ENCODE results near the gene METTL8. TPM values are rescaled to one million over a fixed set of nuclear protein-coding genes. Genes with fewer than 3 reads are reported as not detected.
"Not testable (repeated sequence)": the region's sequence is repeated elsewhere in the genome, so short reads cannot be mapped to it uniquely, and the experiment has no call there.

METTL8 gene
- polyA plus RNA-seq, 1 donor = 9.7 TPM

DNA sequence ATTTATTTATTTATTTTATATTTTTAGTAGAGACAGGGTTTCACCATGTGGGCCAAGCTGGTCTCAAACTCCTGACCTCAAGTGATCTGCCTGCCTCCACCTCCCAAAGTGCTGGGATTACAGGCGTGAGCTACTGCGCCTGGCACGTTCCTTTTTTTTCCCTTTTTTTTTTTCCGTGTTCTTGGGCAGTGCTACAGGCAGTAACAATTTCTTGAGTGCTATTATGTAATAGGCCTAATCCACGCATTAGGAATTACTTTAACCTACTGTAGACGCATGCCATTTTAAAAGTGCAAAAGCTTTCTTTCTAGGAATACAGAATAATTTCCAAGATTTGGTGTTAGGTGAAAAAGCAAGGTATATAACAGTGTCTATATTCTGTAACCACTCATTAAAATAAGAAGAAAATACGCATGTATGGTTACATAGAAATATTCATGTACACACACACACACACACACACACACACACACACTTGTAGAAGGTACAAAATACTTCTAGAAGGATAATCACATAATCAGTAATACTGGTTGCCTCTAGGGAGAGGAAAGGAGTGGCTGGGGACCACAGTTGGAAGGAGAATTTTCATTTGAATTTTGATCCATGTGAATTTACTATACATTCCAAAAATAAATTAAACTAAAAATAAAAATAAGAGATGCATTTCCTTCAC is 92.3 kb downstream of the METTL8 start:
- no peak for DNase-seq

- no peak for DNase-seq
Measured at GRCh38 chr2:171334946-171335345, 98.8 kb downstream of the METTL8 start.

DNA sequence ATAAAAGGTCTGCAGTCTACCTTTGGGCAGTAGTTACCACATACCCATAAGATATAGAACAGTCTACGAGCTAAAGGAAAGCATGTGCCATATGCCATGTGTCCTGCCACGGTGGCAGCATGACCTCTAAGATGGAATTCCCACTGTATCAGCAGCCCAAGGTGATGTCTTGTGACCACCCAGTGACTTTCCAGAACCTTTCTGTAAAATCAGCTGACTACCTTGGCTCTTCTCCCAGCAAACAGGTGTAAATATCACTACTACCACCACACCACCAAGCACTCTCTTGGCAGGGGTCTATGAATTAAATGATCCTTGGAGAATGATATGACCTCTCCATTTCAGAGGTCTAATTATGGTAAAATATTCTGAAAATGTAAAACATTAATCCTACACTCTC is 99.6 kb downstream of the METTL8 start:
- no peak for DNase-seq

DNA sequence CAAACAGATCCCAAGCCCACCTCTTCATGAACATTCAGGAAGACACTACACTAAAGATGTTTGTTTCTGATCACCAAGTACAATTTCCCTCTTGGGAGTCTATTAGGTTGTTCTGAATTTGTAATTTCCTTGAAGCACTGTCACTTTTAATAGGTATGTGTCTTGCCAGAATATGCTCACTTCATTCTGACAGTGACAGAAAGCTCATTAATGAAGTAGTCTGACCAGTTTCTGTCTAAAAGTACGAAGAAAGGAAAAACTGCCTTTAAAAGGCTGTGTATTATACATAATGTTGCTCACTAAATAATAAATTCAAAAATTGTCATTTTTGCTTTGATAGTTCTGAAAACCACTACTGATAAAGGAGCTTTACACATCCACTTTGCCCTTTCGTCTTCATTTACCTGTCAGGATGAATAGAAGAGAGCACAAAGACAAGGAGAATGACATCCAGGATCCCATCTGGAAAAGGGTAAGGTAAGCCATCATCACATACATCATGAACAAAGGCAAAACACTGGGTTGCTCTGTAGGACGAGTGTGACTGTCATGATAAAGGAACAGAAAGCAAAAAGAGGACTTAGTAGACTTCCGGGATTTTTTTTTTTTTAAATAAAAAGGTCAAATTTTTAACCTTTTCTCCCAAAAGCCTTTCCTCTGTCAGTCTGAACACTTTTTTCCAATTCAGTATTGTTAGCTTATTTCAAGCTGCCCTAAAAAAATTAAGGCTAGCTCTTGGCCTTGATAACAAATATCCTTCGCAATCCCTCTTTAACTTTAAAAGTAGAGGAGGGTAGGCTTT is 103.4 kb downstream of the METTL8 start:
- no peak for DNase-seq

GRCh38 chr2:171327043-171327496 is 106.7 kb downstream of the METTL8 start:
- DNase-seq = no peak

DNA sequence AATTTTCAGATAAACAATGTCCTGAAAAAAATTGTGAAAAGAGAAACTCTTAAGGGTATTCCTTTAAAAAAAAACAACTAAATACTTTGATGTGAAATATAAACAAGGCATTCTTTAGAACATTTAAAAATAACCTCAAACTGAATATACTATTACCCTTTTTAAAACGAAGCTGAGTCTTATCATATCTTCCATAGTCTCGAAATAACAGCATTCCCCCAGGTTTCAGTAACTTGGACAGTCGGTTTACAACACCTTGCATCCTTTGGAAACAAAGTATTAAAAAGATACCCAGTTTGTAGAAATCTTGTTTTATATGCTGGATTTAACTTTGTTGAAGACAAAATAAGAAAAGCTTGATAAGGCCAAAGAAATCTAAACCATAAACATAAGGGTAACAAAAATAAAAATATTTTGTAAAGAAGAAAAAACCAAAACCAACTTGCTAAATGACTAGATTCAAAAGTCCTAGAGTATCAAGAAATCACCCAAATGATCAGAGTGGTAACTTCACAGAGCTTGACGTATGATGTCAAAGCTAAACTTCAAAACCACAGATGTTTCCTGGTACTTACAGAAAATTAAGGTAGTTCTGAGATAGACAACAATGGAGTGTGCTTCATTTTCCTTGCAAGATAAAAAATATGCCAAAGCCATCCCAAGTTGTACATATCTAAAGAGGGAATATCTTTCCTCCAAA is 107.8 kb downstream of the METTL8 start:
- no peak for DNase-seq

- no peak for DNase-seq
Measured at GRCh38 chr2:171323971-171324528, 109.7 kb downstream of the METTL8 start.

GRCh38 chr2:171322928-171323327 is 110.9 kb downstream of the METTL8 start:
- DNase-seq = no peak

DNA sequence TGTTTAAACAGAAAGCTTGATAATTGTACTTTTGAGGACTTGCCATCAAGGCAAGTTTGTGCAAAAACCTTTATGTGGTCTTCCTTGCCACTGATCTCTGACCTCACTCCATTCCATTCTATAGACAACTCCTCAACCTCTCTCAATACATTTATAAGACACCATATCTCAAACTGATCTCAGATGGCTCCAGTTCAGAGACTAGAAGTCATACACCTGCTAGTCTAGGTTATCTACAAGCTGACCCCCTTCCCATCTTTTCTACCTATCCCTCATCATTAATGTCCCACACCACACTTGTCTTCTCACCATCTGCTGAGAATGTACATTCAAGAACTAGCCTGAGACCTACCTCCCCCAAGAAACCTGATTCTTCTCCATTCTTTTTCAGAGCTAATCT is 113.1 kb downstream of the METTL8 start:
- no peak for DNase-seq

DNA sequence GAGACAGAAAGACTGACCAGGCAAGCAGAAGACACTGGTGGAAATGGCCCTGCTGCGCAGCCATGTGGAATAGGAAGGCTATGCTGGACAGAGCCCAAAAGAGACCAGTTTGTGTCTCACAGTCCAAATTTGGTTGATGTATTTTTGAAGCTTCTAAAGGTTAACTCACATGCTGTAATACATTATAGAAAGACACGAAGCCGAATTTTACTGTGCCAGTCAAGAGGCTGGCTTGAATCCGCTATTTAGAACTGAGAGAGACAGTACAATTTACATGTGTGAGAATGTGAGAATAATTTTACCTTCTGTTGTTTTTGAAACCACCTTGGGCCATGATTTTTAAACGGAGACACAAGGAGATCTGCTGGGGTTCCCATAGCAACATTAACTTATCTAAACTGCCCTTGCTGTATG is 113.6 kb downstream of the METTL8 start:
- DNase-seq = no peak

GRCh38 chr2:171319164-171319810 is 114.5 kb downstream of the METTL8 start:
- no peak for DNase-seq

DNA sequence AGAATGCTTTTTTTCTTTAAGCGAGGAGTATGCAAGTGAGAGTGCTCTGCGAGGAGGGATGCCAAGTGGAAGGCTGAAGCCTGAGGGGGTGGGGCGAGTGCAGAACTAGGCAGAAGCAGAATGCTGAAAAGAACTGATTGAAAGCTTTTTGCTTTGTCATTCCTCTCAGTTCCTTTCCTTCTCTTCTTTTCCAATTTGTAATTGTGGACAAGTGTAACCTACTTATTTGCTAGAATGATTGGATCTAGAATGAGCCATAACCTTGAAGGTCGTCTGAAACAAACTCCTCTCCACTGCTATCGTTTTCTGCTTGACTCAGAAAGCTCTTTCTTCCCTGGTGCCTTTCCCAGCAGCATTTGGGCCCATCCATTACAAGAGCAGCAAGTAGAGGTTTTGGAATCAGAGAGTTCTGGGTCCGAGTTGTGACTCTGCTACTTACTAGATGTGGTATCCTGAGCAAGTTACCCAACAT is 115.3 kb downstream of the METTL8 start:
- peak; percentile 68 for DNase-seq

DNA sequence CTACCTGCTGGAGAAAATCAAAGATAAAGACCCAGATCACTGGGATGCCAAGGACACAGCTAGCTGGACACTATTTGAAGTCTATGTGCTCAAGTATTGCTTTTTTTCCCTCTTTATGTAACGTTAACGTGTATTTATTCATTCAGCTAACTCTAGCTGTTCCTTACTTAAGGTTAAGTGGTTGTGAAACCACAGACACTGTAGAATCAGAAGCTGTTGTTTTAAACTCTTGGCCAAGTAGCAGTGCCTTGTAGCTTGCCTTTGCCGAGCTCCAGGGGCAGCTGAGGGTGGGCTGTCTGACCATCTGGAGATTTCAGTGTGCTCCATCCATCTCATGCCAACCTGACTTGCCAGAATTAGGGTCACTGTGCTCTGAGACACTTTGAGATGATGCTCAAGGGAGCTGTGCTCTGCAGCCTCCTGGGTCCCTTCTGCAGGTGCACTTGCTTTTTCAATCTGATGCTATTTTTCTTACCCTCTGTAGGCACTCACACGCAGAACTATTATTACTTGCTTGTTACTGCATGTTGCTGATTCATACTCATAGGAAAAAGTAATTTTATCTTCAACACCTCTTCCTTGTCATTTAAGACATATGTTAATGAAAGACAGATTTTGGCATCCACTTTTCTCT is 116.2 kb downstream of the METTL8 start:
- no peak for DNase-seq

- no peak for DNase-seq
Measured at GRCh38 chr2:171316755-171317337, 116.9 kb downstream of the METTL8 start.

- DNase-seq = peak; percentile 49
Measured at GRCh38 chr2:171316220-171316619, 117.6 kb downstream of the METTL8 start.

- peak; percentile 36 for DNase-seq
Measured at GRCh38 chr2:171315781-171316180, 118.0 kb downstream of the METTL8 start.

DNA sequence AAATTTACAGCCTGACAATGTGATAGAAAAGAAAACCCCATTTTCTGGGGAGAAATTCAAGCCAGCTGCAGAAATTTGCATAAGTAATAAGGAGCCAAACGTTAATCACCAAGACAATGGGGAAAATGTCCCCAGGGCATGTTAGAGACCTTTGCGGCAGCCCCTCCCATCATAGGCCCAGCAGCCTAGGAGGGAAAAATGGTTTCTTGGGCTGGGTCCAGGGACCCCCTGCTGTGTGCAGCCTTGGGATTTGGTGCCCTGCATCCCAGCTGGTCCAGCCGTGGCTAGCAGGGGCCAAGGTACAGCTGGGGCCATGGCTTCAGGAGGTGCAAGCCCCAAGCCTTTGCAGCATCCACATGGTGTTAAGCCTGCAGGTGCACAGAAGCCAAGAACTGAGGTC is 121.6 kb downstream of the METTL8 start:
- not testable (repeated sequence) for DNase-seq

GRCh38 chr2:171311589-171311988 is 122.2 kb downstream of the METTL8 start:
- DNase-seq = not testable (repeated sequence)

DNA sequence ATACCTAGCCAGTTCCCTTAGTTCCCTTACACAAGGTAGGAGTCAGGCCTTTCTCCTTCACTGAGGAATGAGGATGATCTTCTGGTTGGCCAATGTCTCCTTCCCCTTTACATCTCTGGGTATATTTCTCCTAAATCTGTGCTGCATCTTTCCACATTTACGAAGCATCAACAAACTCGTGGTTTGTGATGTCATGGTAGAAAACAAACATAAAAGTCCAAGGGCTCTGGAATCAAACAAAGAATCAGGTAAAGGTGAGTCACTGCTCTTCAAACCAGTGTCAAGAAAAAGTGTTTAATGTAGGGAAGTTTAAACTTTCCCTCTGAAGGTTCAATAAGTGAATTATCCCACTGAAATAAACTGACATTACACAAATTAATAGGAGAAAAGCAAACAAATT is 122.9 kb downstream of the METTL8 start:
- DNase-seq = no peak

GRCh38 chr2:171309455-171310286 is 124.1 kb downstream of the METTL8 start:
- DNase-seq = no peak

Data from hindlimb muscle (tissue), 1 donor.